ENCODE data around the gene RCAN2. TPM values are rescaled to one million over a fixed set of nuclear protein-coding genes. Genes with fewer than 3 reads are reported as not detected.
A peak's percentile ranks its signal among the peaks of the same experiment; 100 is the strongest.

RCAN2 gene
- total RNA-seq, 1 experiment from 2014 or later = 4.7 TPM

- Histone ChIP-seq H4K20me1 (ENCODE audit: insufficient read depth, low read depth, low read length) (no peaks in the 10 kb centered on the region), H2AFZ (ENCODE audit: low read length) (no peak overlapping the region), H3K4me3 (ENCODE audit: low read length) (no peak overlapping the region), H3K4me2 (ENCODE audit: low read depth, low read length, poor library complexity, severe bottlenecking) (no peak overlapping the region), H3K9me3 (ENCODE audit: low read length) (no peaks in the 10 kb centered on the region), H3K79me2 (ENCODE audit: low read length) (no peaks in the 10 kb centered on the region), H3K9me2 (replicated peaks; ENCODE audit: insufficient read depth, low read length) (no peaks in the 10 kb centered on the region), H3K36me3 (ENCODE audit: insufficient read depth, low read length) (no peaks in the 10 kb centered on the region), H3K9ac (ENCODE audit: low read length) (no peak overlapping the region), H3K27me3 (ENCODE audit: low read length) (no peaks in the 10 kb centered on the region), H3K4me1 (ENCODE audit: low read length) (no peaks in the 10 kb centered on the region), H3K27ac (ENCODE audit: low read length) (no peak overlapping the region)
- no peak for DNase-seq
Observed at GRCh38 chr6:46504242-46504641, 13.0 kb upstream of the RCAN2 start.

- no peaks in the 10 kb centered on the region for H4K20me1 ChIP-seq (ENCODE audit: insufficient read depth, low read depth, low read length)
- no peak overlapping the region for H2AFZ ChIP-seq (ENCODE audit: low read length)
- H3K4me3 ChIP-seq (ENCODE audit: low read length) = no peak overlapping the region
- no peak overlapping the region for H3K9ac ChIP-seq (ENCODE audit: low read length)
- no peaks in the 10 kb centered on the region for H3K27me3 ChIP-seq (ENCODE audit: low read length)
- H3K4me1 ChIP-seq (ENCODE audit: low read length) = no peaks in the 10 kb centered on the region
- H3K36me3 ChIP-seq (ENCODE audit: insufficient read depth, low read length) = no peaks in the 10 kb centered on the region
- H3K27ac ChIP-seq (ENCODE audit: low read length) = no peak overlapping the region
- no peaks in the 10 kb centered on the region for H3K9me2 ChIP-seq (replicated peaks; ENCODE audit: insufficient read depth, low read length)
- H3K79me2 ChIP-seq (ENCODE audit: low read length) = no peaks in the 10 kb centered on the region
- no peak overlapping the region for H3K4me2 ChIP-seq (ENCODE audit: low read depth, low read length, poor library complexity, severe bottlenecking)
- no peak for DNase-seq
- no peaks in the 10 kb centered on the region for H3K9me3 ChIP-seq (ENCODE audit: low read length)
Observed at GRCh38 chr6:46502486-46503119, 11.4 kb upstream of the RCAN2 start.

GRCh38 chr6:46501136-46502089 lies 10.2 kb upstream of the RCAN2 start:
- no peaks in the 10 kb centered on the region for H3K9me2 ChIP-seq (replicated peaks; ENCODE audit: insufficient read depth, low read length)
- no peaks in the 10 kb centered on the region for H3K27me3 ChIP-seq (ENCODE audit: low read length)
- H3K36me3 ChIP-seq (ENCODE audit: insufficient read depth, low read length) = no peaks in the 10 kb centered on the region
- H3K4me3 ChIP-seq (ENCODE audit: low read length) = no peak overlapping the region
- H3K4me2 ChIP-seq (ENCODE audit: low read depth, low read length, poor library complexity, severe bottlenecking) = no peak overlapping the region
- DNase-seq = no peak
- H3K9me3 ChIP-seq (ENCODE audit: low read length) = no peaks in the 10 kb centered on the region
- H3K9ac ChIP-seq (ENCODE audit: low read length) = no peak overlapping the region
- no peaks in the 10 kb centered on the region for H4K20me1 ChIP-seq (ENCODE audit: insufficient read depth, low read depth, low read length)
- H2AFZ ChIP-seq (ENCODE audit: low read length) = no peak overlapping the region
- H3K4me1 ChIP-seq (ENCODE audit: low read length) = no peaks in the 10 kb centered on the region
- no peak overlapping the region for H3K27ac ChIP-seq (ENCODE audit: low read length)
- H3K79me2 ChIP-seq (ENCODE audit: low read length) = no peaks in the 10 kb centered on the region

GRCh38 chr6:46500382-46500781 lies 9.1 kb upstream of the RCAN2 start:
- Histone ChIP-seq H3K9me2 (replicated peaks; ENCODE audit: insufficient read depth, low read length) (no peaks in the 10 kb centered on the region), H3K9me3 (ENCODE audit: low read length) (no peaks in the 10 kb centered on the region), H3K36me3 (ENCODE audit: insufficient read depth, low read length) (no peaks in the 10 kb centered on the region), H4K20me1 (ENCODE audit: insufficient read depth, low read depth, low read length) (no peaks in the 10 kb centered on the region), H3K4me3 (ENCODE audit: low read length) (no peak overlapping the region), H3K27me3 (ENCODE audit: low read length) (no peaks in the 10 kb centered on the region; the same call in 1 of the 2 replicates), H3K4me2 (ENCODE audit: low read depth, low read length, poor library complexity, severe bottlenecking) (no peak overlapping the region), H3K27ac (ENCODE audit: low read length) (no peak overlapping the region), H3K4me1 (ENCODE audit: low read length) (no peaks in the 10 kb centered on the region), H3K9ac (ENCODE audit: low read length) (no peak overlapping the region), H3K79me2 (ENCODE audit: low read length) (no peaks in the 10 kb centered on the region), H2AFZ (ENCODE audit: low read length) (no peak overlapping the region)
- no peak for DNase-seq

- Histone ChIP-seq H3K9me3 (ENCODE audit: low read length) (no peaks in the 10 kb centered on the region), H3K9me2 (replicated peaks; ENCODE audit: insufficient read depth, low read length) (no peaks in the 10 kb centered on the region), H3K4me1 (ENCODE audit: low read length) (peaks cover 14% of the 10 kb centered on the region), H2AFZ (ENCODE audit: low read length) (peak overlapping the region; percentile 98), H4K20me1 (ENCODE audit: insufficient read depth, low read depth, low read length) (no peaks in the 10 kb centered on the region), H3K27me3 (ENCODE audit: low read length) (no peaks in the 10 kb centered on the region; the same call in 1 of the 2 replicates), H3K4me2 (ENCODE audit: low read depth, low read length, poor library complexity, severe bottlenecking) (peak overlapping the region; percentile 98), H3K27ac (ENCODE audit: low read length) (no peak overlapping the region), H3K36me3 (ENCODE audit: insufficient read depth, low read length) (no peaks in the 10 kb centered on the region), H3K9ac (ENCODE audit: low read length) (peak overlapping the region; percentile 70), H3K4me3 (ENCODE audit: low read length) (peak overlapping the region; percentile 83), H3K79me2 (ENCODE audit: low read length) (no peaks in the 10 kb centered on the region)
- DNase-seq = peak; percentile 66
Observed at GRCh38 chr6:46491628-46492547, 639 bp upstream of the RCAN2 start.

- H4K20me1 ChIP-seq (ENCODE audit: insufficient read depth, low read depth, low read length) = no peaks in the 10 kb centered on the region
- H3K9ac ChIP-seq (ENCODE audit: low read length) = peak overlapping the region; percentile 70; the same call in 1 of the 2 replicates
- H3K9me3 ChIP-seq (ENCODE audit: low read length) = no peaks in the 10 kb centered on the region
- no peak overlapping the region for H2AFZ ChIP-seq (ENCODE audit: low read length)
- peak; percentile 70 for DNase-seq
- H3K4me1 ChIP-seq (ENCODE audit: low read length) = peaks cover 14% of the 10 kb centered on the region
- H3K27me3 ChIP-seq (ENCODE audit: low read length) = no peaks in the 10 kb centered on the region; the same call in 1 of the 2 replicates
- H3K79me2 ChIP-seq (ENCODE audit: low read length) = no peaks in the 10 kb centered on the region
- peak overlapping the region; percentile 98 for H3K4me2 ChIP-seq (ENCODE audit: low read depth, low read length, poor library complexity, severe bottlenecking)
- no peaks in the 10 kb centered on the region for H3K36me3 ChIP-seq (ENCODE audit: insufficient read depth, low read length)
- H3K9me2 ChIP-seq (replicated peaks; ENCODE audit: insufficient read depth, low read length) = no peaks in the 10 kb centered on the region
- H3K27ac ChIP-seq (ENCODE audit: low read length) = no peak overlapping the region
- H3K4me3 ChIP-seq (ENCODE audit: low read length) = peak overlapping the region; percentile 83; the same call in 1 of the 2 replicates
Observed at GRCh38 chr6:46490425-46491200, 636 bp downstream of the RCAN2 start.

GRCh38 chr6:46486181-46486580 lies 5.1 kb downstream of the RCAN2 start:
- Histone ChIP-seq H3K9me2 (replicated peaks; ENCODE audit: insufficient read depth, low read length) (no peaks in the 10 kb centered on the region), H3K4me1 (ENCODE audit: low read length) (peaks cover 4% of the 10 kb centered on the region; the same call in 1 of the 2 replicates), H3K4me2 (ENCODE audit: low read depth, low read length, poor library complexity, severe bottlenecking) (no peak overlapping the region), H2AFZ (ENCODE audit: low read length) (no peak overlapping the region), H3K27ac (ENCODE audit: low read length) (no peak overlapping the region), H3K4me3 (ENCODE audit: low read length) (no peak overlapping the region), H3K36me3 (ENCODE audit: insufficient read depth, low read length) (no peaks in the 10 kb centered on the region), H3K9me3 (ENCODE audit: low read length) (no peaks in the 10 kb centered on the region), H3K27me3 (ENCODE audit: low read length) (no peaks in the 10 kb centered on the region), H3K9ac (ENCODE audit: low read length) (no peak overlapping the region), H3K79me2 (ENCODE audit: low read length) (no peaks in the 10 kb centered on the region), H4K20me1 (ENCODE audit: insufficient read depth, low read depth, low read length) (no peaks in the 10 kb centered on the region)
- DNase-seq = no peak
